Measurements from ENCODE around the gene DCUN1D1.
A peak's percentile ranks its signal among the peaks of the same experiment; 100 is the strongest.

Gene DCUN1D1

GRCh38 chr3:182980204-182981037 is at the start of gene DCUN1D1:
DCUN1D1 (minus strand) TSS chr3:182980538; CDS start chr3:182980489, 49 bp downstream.
- Histone ChIP-seq H3K9me2 (replicated peaks; ENCODE audit: insufficient read depth, low read length) (no peaks in the 10 kb centered on the region), H3K36me3 (ENCODE audit: low read length) (no peaks in the 10 kb centered on the region), H3F3A (ENCODE audit: insufficient read depth) (peaks cover 19% of the 10 kb centered on the region; the same call in 1 of the 2 replicates), H3K79me2 (ENCODE audit: insufficient read depth, low read length) (peaks cover 45% of the 10 kb centered on the region), H4K20me1 (ENCODE audit: low read depth, low read length) (no peaks in the 10 kb centered on the region; the same call in 1 of the 2 replicates), H3K27ac (ENCODE audit: low read depth, low read length) (peak within 1 kb of the TSS; percentile 35), H2AFZ (ENCODE audit: low read depth, low read length, severe bottlenecking) (peak within 1 kb of the TSS; percentile 61), H3K27me3 (ENCODE audit: low read length) (no peaks in the 10 kb centered on the region), H3K4me2 (ENCODE audit: low read depth, low read length, poor library complexity, severe bottlenecking) (peak within 1 kb of the TSS; percentile 73), H3K9me3 (ENCODE audit: insufficient read depth, low read length) (no peaks in the 10 kb centered on the region), H3K9ac (ENCODE audit: low read length) (peak within 1 kb of the TSS; percentile 80), H3K4me3 (ENCODE audit: insufficient read depth, low read length, poor library complexity, severe bottlenecking) (peak within 1 kb of the TSS; percentile 90)
- TF ChIP-seq CTCF (IDR thresholded peaks at IDR 0.05; ENCODE audit: insufficient read depth, low read length, poor library complexity, severe bottlenecking) (no peak), EZH2phosphoT487 (conservative IDR thresholded peaks at IDR 0.05; ENCODE audit: low read length) (no peak)

GRCh38 chr3:183028416-183028815 is 48.1 kb upstream of the DCUN1D1 start:
- TF ChIP-seq CTCF (IDR thresholded peaks at IDR 0.05; ENCODE audit: insufficient read depth, low read length, poor library complexity, severe bottlenecking), result no peak
- TF ChIP-seq EZH2phosphoT487 (conservative IDR thresholded peaks at IDR 0.05; ENCODE audit: low read length), result no peak
- Histone ChIP-seq H2AFZ (ENCODE audit: low read depth, low read length, severe bottlenecking) (no peak overlapping the region), H3K79me2 (ENCODE audit: insufficient read depth, low read length) (no peaks in the 10 kb centered on the region), H4K20me1 (ENCODE audit: low read depth, low read length) (no peaks in the 10 kb centered on the region), H3F3A (ENCODE audit: insufficient read depth) (no peaks in the 10 kb centered on the region), H3K9ac (ENCODE audit: low read length) (no peak overlapping the region), H3K4me3 (ENCODE audit: insufficient read depth, low read length, poor library complexity, severe bottlenecking) (no peak overlapping the region), H3K9me2 (replicated peaks; ENCODE audit: insufficient read depth, low read length) (no peaks in the 10 kb centered on the region), H3K27ac (ENCODE audit: low read depth, low read length) (no peak overlapping the region), H3K27me3 (ENCODE audit: low read length) (no peaks in the 10 kb centered on the region), H3K4me2 (ENCODE audit: low read depth, low read length, poor library complexity, severe bottlenecking) (no peak overlapping the region), H3K9me3 (ENCODE audit: insufficient read depth, low read length) (no peaks in the 10 kb centered on the region), H3K36me3 (ENCODE audit: low read length) (peaks cover 10% of the 10 kb centered on the region)

DNA sequence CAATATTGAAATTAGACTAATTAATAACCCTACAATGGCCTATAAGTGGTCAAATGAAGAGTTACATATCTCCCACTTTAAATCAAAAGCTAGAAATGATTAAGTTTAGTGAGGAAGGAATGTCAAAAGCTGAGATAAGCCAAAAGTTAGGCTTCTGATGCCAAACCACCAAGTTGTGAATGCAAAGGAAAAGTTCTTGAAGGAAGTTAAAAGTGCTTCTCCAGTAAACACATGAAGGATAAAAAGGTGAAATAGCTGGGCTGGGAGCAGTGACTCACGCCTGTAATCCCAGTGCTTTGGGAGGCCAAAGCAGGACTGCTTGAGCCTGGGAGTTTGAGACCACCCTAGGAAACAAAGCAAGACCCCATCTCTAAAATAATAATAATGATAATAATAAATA is 46.9 kb upstream of the DCUN1D1 start:
- H3K9ac ChIP-seq (ENCODE audit: low read length), result no peak overlapping the region
- no peak overlapping the region for H2AFZ ChIP-seq (ENCODE audit: low read depth, low read length, severe bottlenecking)
- H3K4me2 ChIP-seq (ENCODE audit: low read depth, low read length, poor library complexity, severe bottlenecking), result no peak overlapping the region
- H3K9me2 ChIP-seq (replicated peaks; ENCODE audit: insufficient read depth, low read length), result no peaks in the 10 kb centered on the region
- H3K27ac ChIP-seq (ENCODE audit: low read depth, low read length), result no peak overlapping the region
- no peaks in the 10 kb centered on the region for H3F3A ChIP-seq (ENCODE audit: insufficient read depth)
- no peak for TF ChIP-seq EZH2phosphoT487 (conservative IDR thresholded peaks at IDR 0.05; ENCODE audit: low read length)
- TF ChIP-seq CTCF (IDR thresholded peaks at IDR 0.05; ENCODE audit: insufficient read depth, low read length, poor library complexity, severe bottlenecking), result no peak
- H3K27me3 ChIP-seq (ENCODE audit: low read length), result no peaks in the 10 kb centered on the region
- no peaks in the 10 kb centered on the region for H4K20me1 ChIP-seq (ENCODE audit: low read depth, low read length)
- H3K36me3 ChIP-seq (ENCODE audit: low read length), result peaks cover 17% of the 10 kb centered on the region
- H3K4me3 ChIP-seq (ENCODE audit: insufficient read depth, low read length, poor library complexity, severe bottlenecking), result no peak overlapping the region
- H3K79me2 ChIP-seq (ENCODE audit: insufficient read depth, low read length), result no peaks in the 10 kb centered on the region
- H3K9me3 ChIP-seq (ENCODE audit: insufficient read depth, low read length), result no peaks in the 10 kb centered on the region

Data from SU-DHL-6 (cell line).